ENCODE results near the gene TENM4.

The TENM4 gene

GRCh38 chr11:79156031-79156430, 284.8 kb downstream of the TENM4 start:
- Histone ChIP-seq H3K4me1 (ENCODE audit: control insufficient read depth, insufficient read depth, low read length, poor library complexity, severe bottlenecking) (peaks cover under 1% of the 10 kb centered on the region), H3K27ac (ENCODE audit: low read depth, low read length, severe bottlenecking) (no peak overlapping the region), H3K9me3 (ENCODE audit: control insufficient read depth, low read length) (no peaks in the 10 kb centered on the region), H3K4me3 (ENCODE audit: extremely low read depth, insufficient read depth, low read length, poor library complexity, severe bottlenecking) (no peak overlapping the region), H3K36me3 (ENCODE audit: control insufficient read depth, insufficient read depth, low read length) (no peaks in the 10 kb centered on the region)
- 91 to 92% methylated on average over 4 of the region's 6 CpGs for WGBS, 2 experiments (ENCODE audit: insufficient coverage in 2 of 2)

DNA sequence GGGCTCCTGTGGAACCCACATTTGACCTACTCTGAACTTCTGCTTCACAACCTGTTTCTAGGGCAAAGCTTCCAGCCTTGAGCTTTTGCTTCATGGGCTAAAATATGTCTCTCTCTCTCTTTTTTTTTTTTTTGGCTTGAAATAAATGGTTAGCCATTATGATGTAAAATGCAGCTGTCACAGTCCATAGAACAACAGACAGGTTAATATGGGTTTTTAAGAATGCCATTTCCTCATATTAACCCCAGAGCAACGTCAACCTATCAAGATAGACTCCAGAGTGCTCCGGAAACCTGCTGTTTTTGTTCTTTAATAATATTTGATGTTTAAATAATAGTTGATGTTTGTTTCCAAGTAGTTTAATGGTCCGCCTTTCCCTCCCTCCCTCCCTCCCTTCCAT, 285.6 kb downstream of the TENM4 start:
- no CpG with 5 or more reads among the region's 3 CpGs for WGBS, 2 experiments (ENCODE audit: insufficient coverage in 2 of 2)
- H3K4me3 ChIP-seq (ENCODE audit: extremely low read depth, insufficient read depth, low read length, poor library complexity, severe bottlenecking) = no peak overlapping the region
- no peaks in the 10 kb centered on the region for H3K9me3 ChIP-seq (ENCODE audit: control insufficient read depth, low read length)
- H3K36me3 ChIP-seq (ENCODE audit: control insufficient read depth, insufficient read depth, low read length) = no peaks in the 10 kb centered on the region
- H3K4me1 ChIP-seq (ENCODE audit: control insufficient read depth, insufficient read depth, low read length, poor library complexity, severe bottlenecking) = peaks cover 8% of the 10 kb centered on the region
- no peak overlapping the region for H3K27ac ChIP-seq (ENCODE audit: low read depth, low read length, severe bottlenecking)

GRCh38 chr11:79152511-79152910, 288.3 kb downstream of the TENM4 start:
- Histone ChIP-seq H3K27ac (ENCODE audit: low read depth, low read length, severe bottlenecking) (no peak overlapping the region), H3K36me3 (ENCODE audit: control insufficient read depth, insufficient read depth, low read length) (no peaks in the 10 kb centered on the region), H3K4me1 (ENCODE audit: control insufficient read depth, insufficient read depth, low read length, poor library complexity, severe bottlenecking) (peaks cover 8% of the 10 kb centered on the region), H3K9me3 (ENCODE audit: control insufficient read depth, low read length) (no peaks in the 10 kb centered on the region), H3K4me3 (ENCODE audit: extremely low read depth, insufficient read depth, low read length, poor library complexity, severe bottlenecking) (no peak overlapping the region)
- WGBS, 2 experiments (ENCODE audit: insufficient coverage in 2 of 2) = 100% methylated on average over 3 of the region's 4 CpGs; no CpG with 5 or more reads in 1 of the 2 experiments

GRCh38 chr11:79151396-79151795, 289.4 kb downstream of the TENM4 start:
- no peak overlapping the region for H3K27ac ChIP-seq (ENCODE audit: low read depth, low read length, severe bottlenecking)
- H3K4me1 ChIP-seq (ENCODE audit: control insufficient read depth, insufficient read depth, low read length, poor library complexity, severe bottlenecking) = peaks cover 8% of the 10 kb centered on the region
- no peaks in the 10 kb centered on the region for H3K9me3 ChIP-seq (ENCODE audit: control insufficient read depth, low read length)
- H3K4me3 ChIP-seq (ENCODE audit: extremely low read depth, insufficient read depth, low read length, poor library complexity, severe bottlenecking) = no peak overlapping the region
- WGBS, 2 experiments (ENCODE audit: insufficient coverage in 2 of 2) = 100% methylated on average over 3 of the region's 3 CpGs; no CpG with 5 or more reads in 1 of the 2 experiments
- no peaks in the 10 kb centered on the region for H3K36me3 ChIP-seq (ENCODE audit: control insufficient read depth, insufficient read depth, low read length)

- Histone ChIP-seq H3K4me1 (ENCODE audit: control insufficient read depth, insufficient read depth, low read length, poor library complexity, severe bottlenecking) (peaks cover 8% of the 10 kb centered on the region), H3K27ac (ENCODE audit: low read depth, low read length, severe bottlenecking) (no peak overlapping the region), H3K9me3 (ENCODE audit: control insufficient read depth, low read length) (no peaks in the 10 kb centered on the region), H3K4me3 (ENCODE audit: extremely low read depth, insufficient read depth, low read length, poor library complexity, severe bottlenecking) (no peak overlapping the region), H3K36me3 (ENCODE audit: control insufficient read depth, insufficient read depth, low read length) (no peaks in the 10 kb centered on the region)
- 43 to 80% methylated on average over 2 of the region's 3 CpGs for WGBS, 2 experiments (ENCODE audit: insufficient coverage in 2 of 2)
Observed at GRCh38 chr11:79150966-79151365, 289.9 kb downstream of the TENM4 start.

DNA sequence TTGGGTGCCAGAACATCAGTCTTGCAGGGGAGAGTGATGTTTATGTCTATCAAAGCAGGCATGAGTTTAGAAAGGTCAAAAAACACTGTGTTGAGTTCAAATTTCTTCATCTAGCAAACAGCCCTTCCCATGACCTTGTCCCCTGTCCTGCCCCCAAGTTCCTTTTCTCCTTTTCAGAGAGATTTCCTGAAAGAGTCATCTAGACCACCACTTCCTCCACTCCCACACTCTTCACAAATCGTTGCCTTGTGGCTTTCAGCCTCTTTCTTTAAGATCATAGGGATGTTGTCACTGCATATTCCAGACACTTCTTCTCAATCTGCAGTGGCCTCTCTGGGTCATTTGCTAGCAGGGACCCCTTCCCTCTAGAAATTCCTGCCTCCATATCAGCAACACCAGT, 290.5 kb downstream of the TENM4 start:
- H3K4me3 ChIP-seq (ENCODE audit: extremely low read depth, insufficient read depth, low read length, poor library complexity, severe bottlenecking) = no peak overlapping the region
- H3K9me3 ChIP-seq (ENCODE audit: control insufficient read depth, low read length) = no peaks in the 10 kb centered on the region
- H3K4me1 ChIP-seq (ENCODE audit: control insufficient read depth, insufficient read depth, low read length, poor library complexity, severe bottlenecking) = peaks cover 8% of the 10 kb centered on the region
- H3K27ac ChIP-seq (ENCODE audit: low read depth, low read length, severe bottlenecking) = no peak overlapping the region
- H3K36me3 ChIP-seq (ENCODE audit: control insufficient read depth, insufficient read depth, low read length) = no peaks in the 10 kb centered on the region
- WGBS, 2 experiments (ENCODE audit: insufficient coverage in 2 of 2) = 77 to 80% methylated on average over 1 of the region's 1 CpG

DNA sequence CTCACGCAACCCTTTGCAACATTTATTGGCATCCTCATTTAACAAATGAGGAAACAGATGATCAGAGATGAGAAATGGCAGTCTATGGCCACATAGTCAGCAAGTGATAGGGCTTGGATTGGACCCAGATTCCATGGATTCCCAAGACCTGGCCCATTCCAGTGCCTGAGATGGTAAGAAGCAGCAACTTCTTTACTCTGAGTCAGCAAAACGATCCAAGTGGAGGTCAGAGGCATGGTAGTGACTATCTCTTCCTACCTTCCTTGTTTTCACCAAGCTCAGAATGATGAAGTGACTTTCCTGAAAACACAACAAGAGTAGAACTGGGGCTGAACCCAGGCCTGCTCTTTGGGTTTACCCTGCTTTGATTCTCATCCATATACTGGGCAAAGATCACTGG, 293.1 kb downstream of the TENM4 start:
- Histone ChIP-seq H3K4me1 (ENCODE audit: control insufficient read depth, insufficient read depth, low read length, poor library complexity, severe bottlenecking) (peaks cover 8% of the 10 kb centered on the region), H3K4me3 (ENCODE audit: extremely low read depth, insufficient read depth, low read length, poor library complexity, severe bottlenecking) (no peak overlapping the region), H3K27ac (ENCODE audit: low read depth, low read length, severe bottlenecking) (no peak overlapping the region), H3K36me3 (ENCODE audit: control insufficient read depth, insufficient read depth, low read length) (no peaks in the 10 kb centered on the region), H3K9me3 (ENCODE audit: control insufficient read depth, low read length) (no peaks in the 10 kb centered on the region)
- 50 to 60% methylated on average over 1 of the region's 2 CpGs for WGBS, 2 experiments (ENCODE audit: insufficient coverage in 2 of 2)

DNA sequence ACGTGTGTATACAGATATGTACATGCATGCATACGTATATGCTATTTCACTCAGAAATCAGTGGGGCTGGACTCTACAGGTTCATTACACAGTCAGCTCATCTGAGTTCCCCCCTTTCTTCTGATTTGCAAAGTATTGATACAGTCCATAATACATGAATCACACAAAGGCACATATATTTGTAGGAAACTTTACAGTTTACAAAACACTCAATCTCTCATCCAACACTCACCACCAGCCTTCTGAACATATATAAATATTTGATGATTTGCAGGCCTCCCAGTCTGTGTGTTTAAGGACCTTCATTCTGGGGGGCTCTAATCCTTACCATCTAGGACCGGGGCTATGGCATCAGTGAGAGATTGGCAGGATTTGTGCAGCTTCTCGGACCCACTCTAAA, 293.8 kb downstream of the TENM4 start:
- Histone ChIP-seq H3K9me3 (ENCODE audit: control insufficient read depth, low read length) (peaks cover 4% of the 10 kb centered on the region), H3K36me3 (ENCODE audit: control insufficient read depth, insufficient read depth, low read length) (no peaks in the 10 kb centered on the region), H3K4me1 (ENCODE audit: control insufficient read depth, insufficient read depth, low read length, poor library complexity, severe bottlenecking) (peaks cover 8% of the 10 kb centered on the region), H3K27ac (ENCODE audit: low read depth, low read length, severe bottlenecking) (no peak overlapping the region), H3K4me3 (ENCODE audit: extremely low read depth, insufficient read depth, low read length, poor library complexity, severe bottlenecking) (no peak overlapping the region)
- 91 to 100% methylated on average over 2 to 3 of the region's 4 CpGs for WGBS, 2 experiments (ENCODE audit: insufficient coverage in 2 of 2)

DNA sequence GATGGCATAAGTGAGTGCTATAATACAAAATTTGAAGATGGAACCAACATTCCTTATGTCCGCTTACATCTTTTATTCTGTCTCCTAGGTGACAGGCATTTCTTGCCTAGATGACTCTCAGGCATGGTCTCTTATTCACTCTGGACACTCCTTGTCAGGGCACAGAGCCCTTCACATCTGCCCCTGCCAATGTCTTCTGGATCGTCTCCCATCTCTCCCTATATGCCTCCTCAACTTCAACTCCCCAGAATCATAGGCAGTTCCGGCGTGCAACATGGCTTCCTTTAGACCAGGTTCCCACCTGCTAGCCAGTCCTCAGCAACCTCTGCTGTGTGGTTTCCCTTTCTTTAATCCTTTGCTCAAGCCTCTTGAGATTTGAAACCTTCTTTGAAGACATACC, 300.9 kb downstream of the TENM4 start:
- H3K9me3 ChIP-seq (ENCODE audit: control insufficient read depth, low read length) = peaks cover 4% of the 10 kb centered on the region
- H3K4me1 ChIP-seq (ENCODE audit: control insufficient read depth, insufficient read depth, low read length, poor library complexity, severe bottlenecking) = peaks cover 3% of the 10 kb centered on the region
- WGBS, 2 experiments (ENCODE audit: insufficient coverage in 2 of 2) = 100% methylated on average over 1 to 4 of the region's 4 CpGs
- H3K27ac ChIP-seq (ENCODE audit: low read depth, low read length, severe bottlenecking) = no peak overlapping the region
- H3K36me3 ChIP-seq (ENCODE audit: control insufficient read depth, insufficient read depth, low read length) = no peaks in the 10 kb centered on the region
- H3K4me3 ChIP-seq (ENCODE audit: extremely low read depth, insufficient read depth, low read length, poor library complexity, severe bottlenecking) = no peak overlapping the region

- peaks cover 25% of the 10 kb centered on the region for H3K9me3 ChIP-seq (ENCODE audit: control insufficient read depth, low read length)
- WGBS, 2 experiments (ENCODE audit: insufficient coverage in 2 of 2) = 87% methylated on average over 4 of the region's 4 CpGs; no CpG with 5 or more reads in 1 of the 2 experiments
- no peaks in the 10 kb centered on the region for H3K36me3 ChIP-seq (ENCODE audit: control insufficient read depth, insufficient read depth, low read length)
- H3K27ac ChIP-seq (ENCODE audit: low read depth, low read length, severe bottlenecking) = no peak overlapping the region
- H3K4me1 ChIP-seq (ENCODE audit: control insufficient read depth, insufficient read depth, low read length, poor library complexity, severe bottlenecking) = no peaks in the 10 kb centered on the region
- no peak overlapping the region for H3K4me3 ChIP-seq (ENCODE audit: extremely low read depth, insufficient read depth, low read length, poor library complexity, severe bottlenecking)
Observed at GRCh38 chr11:79129702-79130101, 311.1 kb downstream of the TENM4 start.

GRCh38 chr11:79128291-79128690, 312.5 kb downstream of the TENM4 start:
- Histone ChIP-seq H3K27ac (ENCODE audit: low read depth, low read length, severe bottlenecking) (no peak overlapping the region), H3K9me3 (ENCODE audit: control insufficient read depth, low read length) (peaks cover 25% of the 10 kb centered on the region), H3K36me3 (ENCODE audit: control insufficient read depth, insufficient read depth, low read length) (no peaks in the 10 kb centered on the region), H3K4me1 (ENCODE audit: control insufficient read depth, insufficient read depth, low read length, poor library complexity, severe bottlenecking) (no peaks in the 10 kb centered on the region), H3K4me3 (ENCODE audit: extremely low read depth, insufficient read depth, low read length, poor library complexity, severe bottlenecking) (no peak overlapping the region)
- WGBS, 2 experiments (ENCODE audit: insufficient coverage in 2 of 2) = 95 to 100% methylated on average over 2 of the region's 3 CpGs
